GM15510 (cell line): ENCODE data around the gene KSR2.

Experiments
- POLR2A ChIP-seq: IDR thresholded peaks from 3 replicates; pipeline ENCODE4 v1.6.1; 2011; ENCODE audit warnings: borderline replicate concordance; ENCODE audit not compliant: insufficient read length; ENCODE audit errors: extremely low read depth

The KSR2 gene

GRCh38 chr12:117582135-117582784 is 386.5 kb downstream of the KSR2 start:
- no peak for TF ChIP-seq POLR2A

- TF ChIP-seq POLR2A = no peak
Measured at GRCh38 chr12:117580718-117581062, 388.1 kb downstream of the KSR2 start.

DNA sequence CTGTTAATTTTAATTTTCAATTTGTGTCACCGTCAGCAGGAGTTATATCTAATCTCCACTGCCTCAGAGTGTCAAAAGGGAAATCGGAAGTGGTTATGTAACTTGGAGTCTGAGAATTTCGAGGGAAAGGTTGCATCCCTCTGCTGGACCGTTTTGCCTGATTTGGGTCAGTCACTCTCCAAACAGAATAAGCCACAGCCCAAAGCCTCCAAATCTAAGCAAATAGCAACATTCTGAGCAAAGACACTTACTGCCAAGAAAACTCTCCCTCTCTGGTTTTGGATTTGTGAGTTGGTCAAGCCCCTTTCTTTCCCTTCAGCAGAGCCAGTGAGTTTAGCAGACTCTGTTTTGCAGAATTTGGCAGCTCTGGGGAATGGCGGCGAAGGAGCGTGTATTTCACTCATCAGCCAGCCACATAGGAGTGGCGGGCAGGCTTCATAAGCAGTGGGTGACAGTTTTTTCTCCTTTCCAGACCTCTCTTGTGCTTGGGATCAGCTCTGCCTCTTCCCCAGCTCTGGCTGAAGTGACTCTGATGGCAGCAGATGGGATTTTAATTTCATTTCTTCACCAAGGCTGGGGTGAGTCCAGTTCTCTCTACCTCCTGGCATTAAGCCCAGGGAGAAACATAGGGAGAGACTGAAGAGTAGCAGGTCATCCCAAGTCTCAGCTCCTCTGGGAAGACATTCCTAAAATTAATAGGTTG is 388.6 kb downstream of the KSR2 start:
- no peak for TF ChIP-seq POLR2A

DNA sequence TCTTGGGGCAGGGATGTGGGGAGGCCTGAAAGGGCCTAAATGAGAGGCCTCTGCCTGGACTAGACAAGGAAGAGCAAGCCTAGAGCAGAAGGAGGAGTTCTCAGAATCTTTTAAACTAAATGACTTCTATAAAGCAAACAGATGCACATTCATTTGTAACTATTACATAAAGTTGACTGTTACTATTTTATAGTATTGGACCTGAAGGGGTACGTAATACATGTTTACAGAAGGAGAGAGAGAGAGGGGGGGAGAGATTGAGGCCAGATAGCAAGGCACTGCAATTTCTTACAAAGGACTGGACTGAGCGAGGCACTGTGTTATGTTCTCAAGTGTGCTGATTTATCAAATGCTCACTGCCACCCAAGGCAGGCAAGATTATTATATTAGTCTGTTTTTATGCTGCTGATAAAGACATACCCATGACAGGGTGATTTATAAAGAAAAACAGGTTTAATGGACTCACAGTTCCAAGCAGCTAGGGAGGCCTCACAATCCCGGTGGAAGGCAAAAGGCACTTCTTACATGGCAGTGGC is 391.6 kb downstream of the KSR2 start:
- no peak for TF ChIP-seq POLR2A

GRCh38 chr12:117576053-117576452 is 392.7 kb downstream of the KSR2 start:
- TF ChIP-seq POLR2A = no peak

GRCh38 chr12:117574655-117575054 is 394.1 kb downstream of the KSR2 start:
- no peak for TF ChIP-seq POLR2A

GRCh38 chr12:117572755-117573154 is 396.0 kb downstream of the KSR2 start:
- no peak for TF ChIP-seq POLR2A

DNA sequence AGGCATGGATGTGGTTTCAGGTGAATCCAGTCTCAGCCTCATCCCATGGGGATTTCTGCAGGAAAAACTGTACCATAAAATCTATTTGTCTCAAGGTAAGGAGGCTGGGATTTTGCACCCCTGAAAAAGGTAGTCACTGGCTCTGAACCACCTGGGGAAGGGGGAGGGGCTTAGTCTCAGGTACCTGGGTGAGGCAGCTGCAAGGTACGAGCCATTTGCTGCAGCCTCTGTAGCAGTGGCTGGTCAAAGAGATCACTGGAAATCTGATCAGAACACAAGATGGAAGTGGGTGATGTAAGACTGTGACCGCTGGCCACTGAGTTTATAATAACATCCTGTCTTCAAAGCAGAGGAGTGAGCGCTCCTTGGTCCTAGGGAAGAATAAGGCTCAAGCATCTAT is 397.5 kb downstream of the KSR2 start:
- TF ChIP-seq POLR2A = no peak

DNA sequence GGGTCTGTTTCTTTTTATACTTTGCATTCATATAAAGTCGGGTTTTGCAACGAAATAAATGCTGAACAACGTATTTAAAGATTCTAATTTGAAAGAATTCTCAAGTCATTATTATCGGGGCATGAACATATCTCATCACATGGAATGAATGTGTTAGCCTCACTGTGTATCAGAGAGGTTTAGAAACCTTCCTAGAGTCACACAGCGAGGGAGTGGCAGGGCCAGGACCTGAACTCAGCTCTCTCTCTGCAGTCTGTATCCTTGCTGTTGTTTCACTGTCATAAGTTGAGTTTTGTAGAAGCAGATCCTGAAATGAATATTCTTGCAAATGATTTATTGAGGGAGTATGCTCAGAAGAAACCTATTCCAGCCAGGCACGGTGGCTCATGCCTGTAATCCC is 398.2 kb downstream of the KSR2 start:
- TF ChIP-seq POLR2A = no peak

DNA sequence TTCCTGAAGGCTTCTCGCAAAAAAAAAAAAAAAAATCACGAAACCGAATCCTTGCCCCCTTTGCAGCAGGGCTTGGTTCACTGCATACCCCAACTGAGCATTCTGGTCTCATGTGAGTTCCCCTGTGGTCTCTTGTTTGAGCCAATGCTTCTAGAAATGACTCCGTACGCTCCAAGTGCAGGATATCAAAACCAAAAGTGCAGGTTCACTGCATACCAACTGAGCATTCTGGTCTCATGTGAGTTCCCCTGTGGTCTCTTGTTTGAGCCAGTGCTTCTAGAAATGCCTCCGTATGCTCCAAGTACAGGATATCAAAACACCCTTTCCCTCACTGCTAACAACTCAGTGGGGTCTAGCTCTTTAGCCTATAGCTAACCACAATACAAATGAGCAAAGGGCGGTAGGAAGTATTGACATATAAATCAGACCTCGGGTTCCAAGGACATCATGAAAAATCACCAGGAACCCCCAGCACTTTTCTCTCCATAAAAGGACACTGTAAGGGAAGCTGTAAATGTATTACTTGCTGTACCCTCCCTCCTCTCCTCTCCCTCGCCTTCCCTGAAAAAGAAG is 401.1 kb downstream of the KSR2 start:
- no peak for TF ChIP-seq POLR2A

DNA sequence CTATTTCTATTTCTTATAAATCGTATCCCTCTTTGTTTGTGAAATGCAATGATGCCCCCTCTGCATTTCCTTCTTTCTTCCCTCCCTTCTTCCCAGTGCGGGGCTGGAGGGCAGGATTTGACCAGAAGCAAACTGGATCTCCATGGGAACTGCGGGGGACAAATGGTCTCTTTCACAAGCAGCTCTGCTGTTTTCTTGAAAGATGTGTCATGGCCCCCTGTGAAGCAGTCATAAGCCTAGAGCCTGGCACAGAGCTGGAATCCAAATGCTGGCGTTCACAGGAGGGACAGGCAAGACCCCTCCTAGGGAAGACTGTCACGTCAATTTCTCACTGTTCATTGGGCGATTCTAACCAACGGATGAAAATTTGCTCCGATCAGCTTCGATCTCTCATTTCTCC is 403.9 kb downstream of the KSR2 start:
- TF ChIP-seq POLR2A = no peak

DNA sequence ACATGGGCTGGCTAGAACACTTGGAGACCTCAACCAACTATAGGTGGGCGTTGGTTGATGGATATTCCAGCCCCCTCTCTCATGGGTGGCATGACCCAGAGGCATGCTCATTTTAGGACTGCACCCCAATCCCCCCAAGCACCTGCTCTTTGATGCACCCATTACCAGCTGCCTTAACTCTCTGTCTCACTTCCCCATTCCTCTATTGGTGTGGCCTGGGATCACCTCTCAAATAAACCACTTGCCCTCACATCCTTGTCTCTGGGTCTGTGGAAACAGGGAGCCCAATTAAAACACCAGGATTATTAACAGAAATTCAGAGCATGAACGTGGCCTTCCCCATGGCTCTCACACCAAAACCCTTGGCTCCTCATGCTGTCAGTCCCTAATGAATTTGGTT is 405.1 kb downstream of the KSR2 start:
- no peak for TF ChIP-seq POLR2A

DNA sequence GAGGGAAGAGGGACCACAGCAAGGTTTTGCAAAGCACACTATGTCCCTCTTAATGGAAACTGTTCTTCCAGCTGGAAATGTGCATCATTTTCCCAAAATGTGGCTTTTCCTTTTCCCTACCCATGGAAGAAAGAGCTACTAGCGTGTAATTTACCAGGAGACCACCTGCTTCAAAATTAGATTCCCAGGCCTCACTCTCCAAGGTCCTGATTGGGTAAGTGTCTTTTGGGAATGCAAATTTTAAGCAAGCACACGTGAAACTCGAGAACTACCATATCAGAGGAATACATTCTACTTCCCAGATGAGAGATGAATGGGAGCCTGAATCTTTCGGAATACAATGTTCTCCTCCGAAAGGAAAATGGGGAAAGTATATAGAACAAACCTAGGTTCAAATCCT is 405.8 kb downstream of the KSR2 start:
- TF ChIP-seq POLR2A = no peak

DNA sequence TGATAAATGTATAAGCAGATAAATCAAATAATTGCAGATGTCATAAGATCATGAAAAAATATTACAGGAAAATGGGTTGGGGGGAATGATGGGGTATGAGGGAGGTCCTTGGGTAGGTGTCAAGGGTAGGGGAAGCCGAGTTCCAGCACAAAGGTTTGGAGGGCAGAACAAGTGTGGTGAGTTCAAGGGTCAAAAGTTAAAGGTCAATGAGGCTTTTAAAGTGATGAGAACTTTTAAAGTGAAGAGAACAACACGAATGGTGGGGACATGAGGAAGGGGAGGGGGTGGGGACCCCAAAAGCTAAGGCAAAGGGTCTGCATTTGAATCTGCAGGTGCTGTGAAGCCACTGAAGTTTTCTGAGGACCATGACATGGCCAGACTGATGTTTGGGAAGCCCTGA is 406.8 kb downstream of the KSR2 start:
- no peak for TF ChIP-seq POLR2A

- no peak for TF ChIP-seq POLR2A
Measured at GRCh38 chr12:117559978-117560377, 408.8 kb downstream of the KSR2 start.

- no peak for TF ChIP-seq POLR2A
Measured at GRCh38 chr12:117555889-117556288, 412.9 kb downstream of the KSR2 start.
